ENCODE measurements around the gene SFSWAP. TPM values are rescaled to one million over a fixed set of nuclear protein-coding genes. Genes with fewer than 3 reads are reported as not detected.
A peak's percentile ranks its signal among the peaks of the same experiment; 100 is the strongest.

Gene SFSWAP
- total and polyA plus RNA-seq, 12 donors: 14.0 to 94.0 (median 29.1) TPM

DNA sequence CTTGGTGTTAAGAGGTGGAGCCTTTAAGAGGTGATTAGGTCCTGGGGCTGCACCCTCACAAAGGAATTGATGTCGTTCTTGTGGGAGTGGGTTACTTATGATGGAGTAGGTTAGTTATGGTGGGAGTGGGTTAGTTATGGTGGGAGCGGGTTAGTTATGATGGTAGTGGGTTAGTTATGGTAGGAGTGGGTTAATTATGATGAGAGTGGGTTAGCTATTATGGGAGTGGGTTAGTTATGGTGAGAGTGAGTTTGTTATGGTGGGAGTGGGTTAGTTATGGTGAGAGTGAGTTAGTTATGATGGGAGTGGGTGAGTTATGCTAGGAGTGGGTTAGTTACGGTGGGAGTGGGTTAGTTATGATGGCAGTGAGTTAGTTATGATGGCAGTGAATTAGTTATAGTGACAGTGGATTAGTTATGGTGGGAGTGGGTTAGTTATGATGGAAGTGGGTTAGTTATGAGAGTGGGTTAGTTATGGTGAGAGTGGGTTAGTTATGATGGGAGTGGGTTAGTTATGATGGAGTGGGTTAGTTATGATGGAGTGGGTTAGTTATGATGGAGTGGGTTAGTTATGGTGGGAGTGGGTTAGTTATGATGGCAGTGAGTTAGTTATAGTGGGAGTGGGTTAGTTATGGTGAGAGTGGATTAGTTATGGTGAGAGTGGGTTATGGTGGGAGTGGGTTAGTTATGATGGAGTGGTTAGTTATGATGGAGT, 22.6 kb upstream of the SFSWAP start:
- TF ChIP-seq, protein P1, sequence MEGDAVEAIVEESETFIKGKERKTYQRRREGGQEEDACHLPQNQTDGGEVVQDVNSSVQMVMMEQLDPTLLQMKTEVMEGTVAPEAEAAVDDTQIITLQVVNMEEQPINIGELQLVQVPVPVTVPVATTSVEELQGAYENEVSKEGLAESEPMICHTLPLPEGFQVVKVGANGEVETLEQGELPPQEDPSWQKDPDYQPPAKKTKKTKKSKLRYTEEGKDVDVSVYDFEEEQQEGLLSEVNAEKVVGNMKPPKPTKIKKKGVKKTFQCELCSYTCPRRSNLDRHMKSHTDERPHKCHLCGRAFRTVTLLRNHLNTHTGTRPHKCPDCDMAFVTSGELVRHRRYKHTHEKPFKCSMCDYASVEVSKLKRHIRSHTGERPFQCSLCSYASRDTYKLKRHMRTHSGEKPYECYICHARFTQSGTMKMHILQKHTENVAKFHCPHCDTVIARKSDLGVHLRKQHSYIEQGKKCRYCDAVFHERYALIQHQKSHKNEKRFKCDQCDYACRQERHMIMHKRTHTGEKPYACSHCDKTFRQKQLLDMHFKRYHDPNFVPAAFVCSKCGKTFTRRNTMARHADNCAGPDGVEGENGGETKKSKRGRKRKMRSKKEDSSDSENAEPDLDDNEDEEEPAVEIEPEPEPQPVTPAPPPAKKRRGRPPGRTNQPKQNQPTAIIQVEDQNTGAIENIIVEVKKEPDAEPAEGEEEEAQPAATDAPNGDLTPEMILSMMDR (IDR thresholded peaks at IDR 0.05): no peak
- no peak for TF ChIP-seq POLR2A (IDR thresholded peaks at IDR 0.05)
- Histone ChIP-seq H3K4me1 (replicated peaks in 1 of 2) (no peaks in the 10 kb centered on the region), H3K27ac (no peak overlapping the region), H3K27me3 (peaks cover 4% of the 10 kb centered on the region), H3K9me3 (replicated peaks in 1 of 3) (no peaks in the 10 kb centered on the region), H3K36me3 (replicated peaks in 1 of 2) (no peaks in the 10 kb centered on the region), H3K4me3 (no peak overlapping the region)
- intact Hi-C loops (cut with DNase I): no loop called here
- no peak for DNase-seq
- WGBS, 4 donors: 79 to 83% (median 82%) methylated on average over 3 of the region's 3 CpGs

DNA sequence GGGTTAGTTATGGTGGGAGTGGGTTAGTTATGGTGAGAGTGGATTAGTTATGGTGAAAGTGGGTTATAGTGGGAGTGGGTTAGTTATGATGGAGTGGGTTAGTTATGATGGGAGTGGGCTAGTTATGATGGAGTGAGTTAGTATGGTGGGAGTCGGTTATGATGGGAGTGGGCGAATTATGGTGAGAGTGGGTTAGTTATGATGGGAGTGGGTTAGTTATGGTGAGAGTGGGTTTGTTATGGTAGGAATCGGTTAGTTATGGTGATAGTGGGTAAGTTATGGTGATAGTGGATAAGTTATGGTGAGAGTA, 22.1 kb upstream of the SFSWAP start:
- no peak for DNase-seq
- 82 to 91% (median 84%) methylated on average over 3 of the region's 3 CpGs for WGBS, 4 donors
- H3K4me3 ChIP-seq: no peak overlapping the region
- H3K4me1 ChIP-seq (replicated peaks in 1 of 2): no peaks in the 10 kb centered on the region
- H3K27me3 ChIP-seq: peaks cover 4% of the 10 kb centered on the region
- H3K9me3 ChIP-seq (replicated peaks in 1 of 3): no peaks in the 10 kb centered on the region
- no peak overlapping the region for H3K27ac ChIP-seq
- TF ChIP-seq, protein P1 (IDR thresholded peaks at IDR 0.05): no peak
- no peak for TF ChIP-seq POLR2A (IDR thresholded peaks at IDR 0.05)
- no peaks in the 10 kb centered on the region for H3K36me3 ChIP-seq (replicated peaks in 1 of 2)
- intact Hi-C loops (cut with DNase I): no loop called here

DNA sequence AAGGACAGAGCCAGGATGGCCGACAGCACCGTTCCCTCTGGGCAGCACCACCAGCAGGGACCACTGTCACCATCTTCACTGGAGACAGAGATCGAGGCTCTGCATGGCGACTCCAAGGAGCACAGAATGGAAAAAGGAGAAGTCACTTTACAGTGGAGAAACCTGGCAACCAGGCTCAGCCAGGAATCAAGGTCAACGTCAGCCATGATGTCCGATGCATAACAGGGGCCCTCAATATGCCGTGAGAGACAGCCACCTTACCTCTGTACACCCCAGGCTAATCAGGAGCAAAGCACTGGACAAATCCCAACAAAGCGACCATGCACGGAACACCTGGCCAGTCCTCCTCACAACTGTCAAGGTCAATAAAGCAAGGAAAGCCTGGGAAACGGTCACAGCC, 20.6 kb upstream of the SFSWAP start:
- 77 to 85% (median 79%) methylated on average over 10 of the region's 10 CpGs for WGBS, 4 donors
- H3K27me3 ChIP-seq: peaks cover 4% of the 10 kb centered on the region
- peak in 1 of 7 donors; percentile 34 for DNase-seq
- H3K4me1 ChIP-seq (replicated peaks in 1 of 2): no peaks in the 10 kb centered on the region
- TF ChIP-seq, protein P1 (IDR thresholded peaks at IDR 0.05): no peak
- no peak for TF ChIP-seq POLR2A (IDR thresholded peaks at IDR 0.05)
- H3K9me3 ChIP-seq (replicated peaks in 1 of 3): no peaks in the 10 kb centered on the region
- intact Hi-C loops (cut with DNase I): no loop called here
- H3K27ac ChIP-seq: no peak overlapping the region
- no peaks in the 10 kb centered on the region for H3K36me3 ChIP-seq (replicated peaks in 1 of 2)
- H3K4me3 ChIP-seq: no peak overlapping the region

DNA sequence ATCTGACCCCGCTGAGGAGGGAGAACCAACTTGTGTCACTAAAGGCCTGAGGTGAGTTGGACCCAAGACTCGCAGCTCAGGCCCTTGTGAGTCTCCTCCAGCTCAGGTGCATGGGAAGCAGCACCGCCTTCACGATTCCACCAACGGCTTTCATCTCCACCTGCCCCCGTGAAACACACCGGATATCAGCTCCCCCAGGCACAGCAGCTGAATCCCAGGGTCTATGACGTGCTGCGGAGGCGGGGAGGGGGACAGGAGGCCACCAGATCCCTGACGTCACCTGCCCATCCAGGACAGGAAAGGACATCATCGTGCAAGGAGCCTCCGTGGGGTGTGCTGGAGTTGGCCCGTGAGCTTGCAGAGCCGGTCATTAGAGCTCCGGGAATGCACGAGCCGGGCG, 18.5 kb upstream of the SFSWAP start:
- Histone ChIP-seq H3K4me3 (no peak overlapping the region), H3K27ac (no peak overlapping the region), H3K9me3 (replicated peaks in 1 of 3) (no peaks in the 10 kb centered on the region), H3K4me1 (replicated peaks in 1 of 2) (no peaks in the 10 kb centered on the region), H3K27me3 (peaks cover 4% of the 10 kb centered on the region), H3K36me3 (replicated peaks in 1 of 2) (no peaks in the 10 kb centered on the region)
- intact Hi-C loops (cut with DNase I): no loop called here
- WGBS, 4 donors: 77 to 86% (median 84%) methylated on average over 8 to 19 of the region's 19 CpGs
- TF ChIP-seq, protein P1 (IDR thresholded peaks at IDR 0.05): no peak
- TF ChIP-seq POLR2A (IDR thresholded peaks at IDR 0.05): no peak
- DNase-seq: peak in 1 of 7 donors; percentile 36

Data from adrenal gland (tissue), 12 donors.